Mesodermal cell (in vitro differentiated cells): Measurements from ENCODE around the gene SELENBP1.
"Not testable (repeated sequence)": the region's sequence is repeated elsewhere in the genome, so short reads cannot be mapped to it uniquely, and the experiment has no call there.

Experiments
- H3K27ac ChIP-seq: 2 replicates; pipeline ENCODE4 v1.7.0; 2013; ENCODE audit warnings: mild to moderate bottlenecking, low read depth, low read length, moderate library complexity; ENCODE audit not compliant: severe bottlenecking
- H3K36me3 ChIP-seq: 2 replicates; pipeline ENCODE4 v1.7.1; 2013; ENCODE audit warnings: mild to moderate bottlenecking, low read length, moderate library complexity; ENCODE audit not compliant: control insufficient read depth, insufficient read depth
- H3K4me1 ChIP-seq: one replicate; pipeline ENCODE4 v1.7.1; 2013; ENCODE audit warnings: mild to moderate bottlenecking, low read length; ENCODE audit not compliant: insufficient read depth, control insufficient read depth, poor library complexity, severe bottlenecking
- H3K4me3 ChIP-seq: 2 replicates; pipeline ENCODE4 v1.7.0; 2013; ENCODE audit warnings: low read length, control low read depth, mild to moderate bottlenecking; ENCODE audit not compliant: insufficient read depth, poor library complexity, severe bottlenecking; ENCODE audit errors: extremely low read depth
- H3K9me3 ChIP-seq: 2 replicates; pipeline ENCODE4 v1.7.1; 2013; ENCODE audit warnings: mild to moderate bottlenecking, low read length, moderate library complexity; ENCODE audit not compliant: control insufficient read depth
- WGBS, 2 experiments: methylation state at CpG; one replicate each; pipeline ENCODE4 v1.1.5; 2013; ENCODE audit warnings: missing lambda C conversion rate in 2 of 2; ENCODE audit not compliant: insufficient coverage in 2 of 2; 5-methylcytosine and 5-hydroxymethylcytosine counted together

SELENBP1 gene

GRCh38 chr1:151362308-151363155, 10.0 kb downstream of the SELENBP1 start:
- WGBS, 2 experiments, result 94 to 100% methylated on average over 1 to 2 of the region's 3 CpGs
- H3K4me3 ChIP-seq, result no peak overlapping the region
- no peaks in the 10 kb centered on the region for H3K4me1 ChIP-seq
- H3K36me3 ChIP-seq, result peaks cover 20% of the 10 kb centered on the region
- peaks cover 12% of the 10 kb centered on the region for H3K9me3 ChIP-seq
- no peak overlapping the region for H3K27ac ChIP-seq

- H3K36me3 ChIP-seq, result peaks cover 20% of the 10 kb centered on the region
- H3K27ac ChIP-seq, result no peak overlapping the region
- H3K4me1 ChIP-seq, result no peaks in the 10 kb centered on the region
- H3K9me3 ChIP-seq, result peaks cover 12% of the 10 kb centered on the region
- no peak overlapping the region for H3K4me3 ChIP-seq
These were observed 10.6 kb downstream of the SELENBP1 start for GRCh38 chr1:151361883-151362282.

DNA sequence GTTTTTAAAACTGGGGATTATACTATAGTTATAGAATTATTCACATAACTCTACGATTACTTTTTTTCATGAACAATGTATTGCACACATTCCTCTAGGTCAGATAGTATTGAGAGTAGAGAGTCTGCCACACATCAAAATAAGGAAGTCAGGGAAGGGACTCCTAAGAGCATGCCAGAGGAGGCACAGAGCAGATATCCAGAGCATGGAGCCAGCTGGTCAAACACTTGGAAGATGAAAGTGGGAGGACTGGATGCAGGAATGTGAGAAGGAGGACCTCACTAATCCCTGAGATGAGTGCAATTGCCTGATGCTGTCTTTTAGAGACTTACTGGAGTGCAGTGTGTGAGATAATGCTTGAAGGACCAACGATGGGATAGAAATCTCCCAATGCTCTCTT, 15.8 kb downstream of the SELENBP1 start:
- Histone ChIP-seq H3K36me3 (no peaks in the 10 kb centered on the region), H3K4me3 (no peak overlapping the region), H3K4me1 (no peaks in the 10 kb centered on the region), H3K27ac (no peak overlapping the region), H3K9me3 (peaks cover 12% of the 10 kb centered on the region)
- 67% methylated on average over 1 of the region's 2 CpGs; no CpG with 5 or more reads in 1 of the 2 experiments for WGBS, 2 experiments

DNA sequence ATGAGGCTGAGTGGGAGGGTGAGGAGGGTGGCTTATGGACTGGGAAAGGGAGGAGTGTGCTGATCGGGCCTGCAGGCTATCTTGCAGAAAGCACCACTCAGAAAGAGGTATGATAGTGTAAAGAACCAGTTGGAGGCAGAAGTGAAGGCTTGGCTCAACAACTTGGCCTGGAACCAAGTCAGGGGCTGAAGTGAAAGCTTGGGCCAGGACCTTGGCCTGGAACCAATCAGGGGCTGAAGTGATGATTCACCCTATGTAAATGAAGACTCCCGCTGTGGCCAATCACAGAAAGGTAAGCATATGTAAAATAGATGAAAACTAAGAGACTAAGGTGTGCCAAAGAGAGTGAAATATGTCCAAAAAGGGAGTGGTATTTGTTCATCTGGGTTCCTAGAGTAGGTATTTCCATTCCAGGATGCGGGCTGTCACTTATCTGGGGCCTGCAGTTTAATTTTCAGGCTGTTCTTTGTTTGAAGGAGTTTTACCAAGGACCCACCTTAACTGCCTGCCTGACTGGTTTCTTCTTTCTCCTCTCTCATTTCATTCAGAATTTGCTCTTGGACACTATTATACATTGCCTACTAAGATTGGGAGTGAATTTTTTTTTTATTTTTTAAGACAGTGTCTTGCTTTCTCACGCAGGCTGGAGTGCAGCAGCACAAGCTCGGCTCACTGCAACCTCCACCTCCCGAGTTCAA, 20.3 kb downstream of the SELENBP1 start:
- 93% methylated on average over 5 to 6 of the region's 6 CpGs for WGBS, 2 experiments
- no peaks in the 10 kb centered on the region for H3K4me1 ChIP-seq
- H3K4me3 ChIP-seq, result no peak overlapping the region
- H3K27ac ChIP-seq, result no peak overlapping the region
- peaks cover 10% of the 10 kb centered on the region for H3K9me3 ChIP-seq
- no peaks in the 10 kb centered on the region for H3K36me3 ChIP-seq

GRCh38 chr1:151350323-151350722, 22.2 kb downstream of the SELENBP1 start:
- not testable (repeated sequence) for H3K27ac ChIP-seq, H3K4me1 ChIP-seq, H3K36me3 ChIP-seq, H3K4me3 ChIP-seq
- 92% methylated on average over 4 to 7 of the region's 9 CpGs for WGBS, 2 experiments
- peaks cover 10% of the 10 kb centered on the region for H3K9me3 ChIP-seq

DNA sequence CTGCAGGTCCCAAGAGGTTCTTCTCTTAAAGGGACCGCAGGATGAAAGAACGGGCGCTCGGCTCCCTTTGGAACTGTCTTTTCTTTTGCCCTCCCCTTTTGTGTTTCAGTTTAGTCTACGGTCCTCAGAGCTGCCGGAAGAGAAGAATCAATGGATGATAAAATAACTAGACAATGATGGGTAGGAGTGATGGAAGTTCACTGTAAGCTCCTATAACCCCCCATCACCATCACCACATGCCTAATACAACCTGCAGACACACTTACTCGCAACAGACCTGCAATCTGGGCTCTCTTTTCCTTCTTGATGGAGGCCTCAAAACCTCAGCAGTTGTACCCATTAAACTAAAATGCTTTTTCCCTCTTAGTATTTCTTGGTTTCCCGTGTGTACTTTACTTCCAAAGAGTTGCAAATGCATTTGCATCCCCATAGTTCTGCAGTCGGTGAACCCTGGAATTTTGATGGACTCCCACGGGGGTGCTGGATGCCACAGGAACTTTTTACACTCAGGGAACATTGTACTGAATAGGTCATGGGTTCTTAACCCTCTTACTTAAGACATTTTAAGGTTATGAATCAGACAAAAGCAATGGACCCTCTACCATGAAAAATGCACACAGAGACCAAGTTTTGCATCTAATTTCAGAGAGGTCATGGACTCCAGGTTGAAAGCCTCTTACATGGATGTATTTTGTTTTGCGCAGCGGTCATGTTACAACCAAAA, 24.8 kb downstream of the SELENBP1 start:
- Histone ChIP-seq H3K4me1 (no peaks in the 10 kb centered on the region), H3K9me3 (peaks cover 10% of the 10 kb centered on the region), H3K27ac (peak overlapping the region; percentile 100), H3K4me3 (peak overlapping the region; percentile 58), H3K36me3 (peaks cover 29% of the 10 kb centered on the region)
- whole genome bisulfite sequencing, 2 experiments, result 24 to 34% methylated on average over 4 to 6 of the region's 12 CpGs

DNA sequence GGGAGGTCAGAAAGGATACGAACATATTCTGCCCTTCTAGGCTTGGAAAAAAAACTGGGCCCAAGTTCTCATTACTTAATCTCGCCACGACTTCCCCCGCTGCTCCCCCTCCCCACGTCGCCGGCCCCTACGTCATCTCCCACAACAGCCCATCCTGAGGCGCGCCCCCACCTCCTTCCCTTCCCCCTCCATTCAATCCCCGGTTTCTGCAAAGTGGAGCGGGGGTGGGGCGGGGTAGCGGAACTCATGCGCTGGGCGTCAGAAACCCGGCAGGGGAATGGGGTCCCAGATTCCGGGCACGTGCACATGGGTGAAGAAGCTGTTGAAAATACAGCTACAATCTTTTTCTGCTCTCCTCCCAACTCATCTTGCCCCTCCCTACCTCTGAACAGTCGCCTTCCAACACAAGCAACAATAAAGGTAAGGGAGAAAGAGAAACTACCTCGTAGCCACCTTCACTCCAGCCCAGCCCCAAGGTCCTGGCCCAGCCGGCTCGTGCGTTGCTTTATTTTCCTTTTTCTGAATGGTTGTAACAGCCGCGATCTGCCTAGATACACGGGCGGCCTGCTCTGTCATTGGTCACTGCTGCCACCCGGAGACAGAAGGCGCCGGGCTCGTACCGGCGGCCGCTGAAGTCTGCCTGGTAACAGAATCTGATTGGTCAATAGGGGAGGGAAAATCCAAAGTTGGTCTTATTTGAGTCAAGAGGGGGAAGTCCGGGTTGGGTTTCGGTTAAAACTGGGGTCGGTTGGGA, 25.6 kb downstream of the SELENBP1 start, which contains the start of gene RFX5:
Gene RFX5, minus strand, starts transcription at position 484 of the 754 bp plus-strand sequence. CDS start 932 bp downstream, outside the sequence.
- Histone ChIP-seq H3K27ac (peak within 1 kb of the TSS; percentile 100), H3K4me1 (no peaks in the 10 kb centered on the region), H3K9me3 (peaks cover 7% of the 10 kb centered on the region), H3K36me3 (peaks cover 33% of the 10 kb centered on the region), H3K4me3 (peak within 1 kb of the TSS; percentile 58)
- 0% methylated on average over 15 to 19 of the region's 38 CpGs for WGBS, 2 experiments

DNA sequence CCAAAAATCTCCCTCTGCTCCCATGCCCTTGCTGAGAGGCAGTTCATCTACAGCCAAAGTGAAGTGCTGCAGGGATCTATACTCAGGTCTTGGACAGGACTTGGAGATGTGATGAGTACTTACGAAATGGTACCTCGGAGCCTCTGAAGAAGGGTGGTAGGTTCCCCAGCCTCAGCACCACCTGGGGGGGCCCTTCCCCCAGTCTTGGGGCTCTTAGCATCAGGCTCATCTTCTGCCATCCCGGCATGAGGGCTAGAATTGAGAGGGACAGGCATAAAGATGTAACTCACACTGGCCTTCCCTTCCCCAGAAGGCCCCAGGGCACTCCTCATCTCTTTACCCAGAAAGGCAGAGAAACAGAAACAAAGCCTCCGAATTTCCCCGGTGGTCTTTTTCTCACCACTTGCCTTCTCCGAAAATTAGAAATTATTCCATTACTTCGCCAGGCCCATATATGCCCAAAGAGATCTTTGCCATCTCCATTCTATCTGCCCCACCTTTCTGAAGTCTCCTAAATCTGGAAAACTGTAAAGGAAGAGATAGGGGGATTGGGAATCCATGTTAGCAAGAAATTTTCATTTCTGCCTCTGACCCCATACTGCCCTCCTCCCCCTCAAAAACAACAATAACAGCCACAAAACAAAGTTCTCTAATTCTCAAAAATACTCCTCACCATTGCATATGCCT, 26.3 kb downstream of the SELENBP1 start:
- Histone ChIP-seq H3K36me3 (peaks cover 33% of the 10 kb centered on the region), H3K4me3 (peak overlapping the region; percentile 58), H3K9me3 (no peaks in the 10 kb centered on the region), H3K27ac (peak overlapping the region; percentile 100), H3K4me1 (no peaks in the 10 kb centered on the region)
- WGBS, 2 experiments, result 49% methylated on average over 4 of the region's 7 CpGs; no CpG with 5 or more reads in 1 of the 2 experiments

- H3K9me3 ChIP-seq, result no peaks in the 10 kb centered on the region
- H3K4me1 ChIP-seq, result no peaks in the 10 kb centered on the region
- peaks cover 33% of the 10 kb centered on the region for H3K36me3 ChIP-seq
- no peak overlapping the region for H3K4me3 ChIP-seq
- H3K27ac ChIP-seq, result no peak overlapping the region
- WGBS, 2 experiments, result 97 to 98% methylated on average over 4 to 6 of the region's 6 CpGs
These were observed 28.2 kb downstream of the SELENBP1 start for GRCh38 chr1:151344291-151344690.
